ENCODE data around the gene ZNF165. TPM values are rescaled to one million over a fixed set of nuclear protein-coding genes. Genes with fewer than 3 reads are reported as not detected.

Gene ZNF165
- total and polyA plus RNA-seq, 2 of the 13 experiments (the other 11 are each of a cell fraction or from before 2014, with no cell fraction given) = 0.58 to 8.6 TPM

DNA sequence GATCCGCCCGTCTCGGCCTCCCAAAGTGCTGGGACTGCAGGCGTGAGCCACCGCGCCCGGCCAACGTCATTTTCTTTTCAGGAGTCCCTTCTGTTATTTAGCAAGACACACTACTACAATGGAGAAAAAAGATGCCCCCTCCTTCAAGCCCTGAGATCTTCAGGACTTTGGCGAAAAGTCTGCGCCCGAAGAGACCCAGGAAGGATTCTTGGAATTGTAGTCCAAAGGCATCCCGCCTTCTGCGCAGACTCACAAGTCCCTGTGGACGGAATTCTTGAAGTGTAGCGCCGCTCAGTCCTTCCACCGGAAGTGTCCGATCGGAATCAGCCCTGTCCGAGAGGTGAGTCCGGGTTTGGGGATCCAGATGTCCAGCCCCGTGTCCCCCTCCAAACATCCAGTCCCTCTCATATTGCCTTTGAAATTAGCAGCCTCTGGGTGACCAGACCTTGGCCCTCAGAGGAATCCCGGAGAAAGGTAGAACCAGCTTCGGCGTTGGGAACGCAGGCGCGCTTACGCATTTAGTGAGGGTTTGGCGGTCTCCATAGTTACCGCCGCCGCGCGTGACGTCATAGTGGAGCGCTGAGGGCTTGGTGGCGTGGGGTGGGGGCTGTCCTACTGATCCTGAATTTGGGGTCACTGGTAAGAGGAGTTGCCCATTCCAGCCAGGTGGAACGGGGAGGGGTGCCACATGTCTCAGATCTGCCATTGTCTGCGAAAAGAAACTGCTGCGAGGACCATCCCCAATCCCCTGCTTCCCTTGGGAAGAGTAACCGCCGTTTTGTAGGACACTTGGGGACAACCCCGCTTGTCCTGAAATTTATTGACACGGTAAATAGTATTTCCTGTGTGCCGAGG is 490 bp downstream of the ZNF165 start (continued):
- TF ChIP-seq, protein P1, sequence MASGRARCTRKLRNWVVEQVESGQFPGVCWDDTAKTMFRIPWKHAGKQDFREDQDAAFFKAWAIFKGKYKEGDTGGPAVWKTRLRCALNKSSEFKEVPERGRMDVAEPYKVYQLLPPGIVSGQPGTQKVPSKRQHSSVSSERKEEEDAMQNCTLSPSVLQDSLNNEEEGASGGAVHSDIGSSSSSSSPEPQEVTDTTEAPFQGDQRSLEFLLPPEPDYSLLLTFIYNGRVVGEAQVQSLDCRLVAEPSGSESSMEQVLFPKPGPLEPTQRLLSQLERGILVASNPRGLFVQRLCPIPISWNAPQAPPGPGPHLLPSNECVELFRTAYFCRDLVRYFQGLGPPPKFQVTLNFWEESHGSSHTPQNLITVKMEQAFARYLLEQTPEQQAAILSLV (CRISPR knock-in tag; IDR thresholded peaks at IDR 0.05; ENCODE audit: borderline replicate concordance) = peak; percentile 87; the same call in 1 of the 2 replicates
- TF ChIP-seq ZNF383 (CRISPR knock-in tag; IDR thresholded peaks at IDR 0.05; ENCODE audit: borderline replicate concordance) = no peak
- TF ChIP-seq MIXL1 (CRISPR knock-in tag; IDR thresholded peaks at IDR 0.05) = peak; percentile 94
- TF ChIP-seq ZNF17 (CRISPR knock-in tag; IDR thresholded peaks at IDR 0.05) = no peak
- no peak for TF ChIP-seq ZNF484 (CRISPR knock-in tag; IDR thresholded peaks at IDR 0.05; ENCODE audit: borderline replicate concordance, low read depth)
- TF ChIP-seq SKI (IDR thresholded peaks at IDR 0.05; ENCODE audit: partially characterized antibody) = peak; percentile 97
- no peak for TF ChIP-seq SP1 (IDR thresholded peaks at IDR 0.05)
- TF ChIP-seq SP1 (CRISPR knock-in tag; IDR thresholded peaks at IDR 0.05) = peak; percentile 90
- peak; percentile 99 for TF ChIP-seq YEATS4 (CRISPR knock-in tag; IDR thresholded peaks at IDR 0.05; ENCODE audit: borderline replicate concordance)
- TF ChIP-seq, protein P2, sequence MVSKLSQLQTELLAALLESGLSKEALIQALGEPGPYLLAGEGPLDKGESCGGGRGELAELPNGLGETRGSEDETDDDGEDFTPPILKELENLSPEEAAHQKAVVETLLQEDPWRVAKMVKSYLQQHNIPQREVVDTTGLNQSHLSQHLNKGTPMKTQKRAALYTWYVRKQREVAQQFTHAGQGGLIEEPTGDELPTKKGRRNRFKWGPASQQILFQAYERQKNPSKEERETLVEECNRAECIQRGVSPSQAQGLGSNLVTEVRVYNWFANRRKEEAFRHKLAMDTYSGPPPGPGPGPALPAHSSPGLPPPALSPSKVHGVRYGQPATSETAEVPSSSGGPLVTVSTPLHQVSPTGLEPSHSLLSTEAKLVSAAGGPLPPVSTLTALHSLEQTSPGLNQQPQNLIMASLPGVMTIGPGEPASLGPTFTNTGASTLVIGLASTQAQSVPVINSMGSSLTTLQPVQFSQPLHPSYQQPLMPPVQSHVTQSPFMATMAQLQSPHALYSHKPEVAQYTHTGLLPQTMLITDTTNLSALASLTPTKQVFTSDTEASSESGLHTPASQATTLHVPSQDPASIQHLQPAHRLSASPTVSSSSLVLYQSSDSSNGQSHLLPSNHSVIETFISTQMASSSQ (IDR thresholded peaks at IDR 0.05; ENCODE audit: low read depth) = no peak; the same call in 1 of the 2 replicates
- TF ChIP-seq, protein P2 (CRISPR knock-in tag; IDR thresholded peaks at IDR 0.05; ENCODE audit: borderline replicate concordance) = peak; percentile 63
- peak; percentile 97 for TF ChIP-seq FOXK1 (CRISPR knock-in tag; IDR thresholded peaks at IDR 0.05; ENCODE audit: borderline replicate concordance, low read depth)
- TF ChIP-seq SNAI1 (CRISPR knock-in tag; IDR thresholded peaks at IDR 0.05; ENCODE audit: borderline replicate concordance) = no peak
- TF ChIP-seq, protein P3, sequence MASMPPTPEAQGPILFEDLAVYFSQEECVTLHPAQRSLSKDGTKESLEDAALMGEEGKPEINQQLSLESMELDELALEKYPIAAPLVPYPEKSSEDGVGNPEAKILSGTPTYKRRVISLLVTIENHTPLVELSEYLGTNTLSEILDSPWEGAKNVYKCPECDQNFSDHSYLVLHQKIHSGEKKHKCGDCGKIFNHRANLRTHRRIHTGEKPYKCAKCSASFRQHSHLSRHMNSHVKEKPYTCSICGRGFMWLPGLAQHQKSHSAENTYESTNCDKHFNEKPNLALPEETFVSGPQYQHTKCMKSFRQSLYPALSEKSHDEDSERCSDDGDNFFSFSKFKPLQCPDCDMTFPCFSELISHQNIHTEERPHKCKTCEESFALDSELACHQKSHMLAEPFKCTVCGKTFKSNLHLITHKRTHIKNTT (CRISPR knock-in tag; IDR thresholded peaks at IDR 0.05) = no peak
- no peak; the same call in 1 of the 2 replicates for TF ChIP-seq CBX2 (IDR thresholded peaks at IDR 0.05; ENCODE audit: low read depth, low read length)
- no peak for TF ChIP-seq CBX2 (CRISPR knock-in tag; IDR thresholded peaks at IDR 0.05; ENCODE audit: low read depth)
- TF ChIP-seq, protein P4, sequence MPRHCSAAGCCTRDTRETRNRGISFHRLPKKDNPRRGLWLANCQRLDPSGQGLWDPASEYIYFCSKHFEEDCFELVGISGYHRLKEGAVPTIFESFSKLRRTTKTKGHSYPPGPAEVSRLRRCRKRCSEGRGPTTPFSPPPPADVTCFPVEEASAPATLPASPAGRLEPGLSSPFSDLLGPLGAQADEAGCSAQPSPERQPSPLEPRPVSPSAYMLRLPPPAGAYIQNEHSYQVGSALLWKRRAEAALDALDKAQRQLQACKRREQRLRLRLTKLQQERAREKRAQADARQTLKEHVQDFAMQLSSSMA (CRISPR knock-in tag; IDR thresholded peaks at IDR 0.05) = no peak
- TF ChIP-seq ZNF501 (CRISPR knock-in tag; IDR thresholded peaks at IDR 0.05) = peak; percentile 98
- TF ChIP-seq, protein P5, sequence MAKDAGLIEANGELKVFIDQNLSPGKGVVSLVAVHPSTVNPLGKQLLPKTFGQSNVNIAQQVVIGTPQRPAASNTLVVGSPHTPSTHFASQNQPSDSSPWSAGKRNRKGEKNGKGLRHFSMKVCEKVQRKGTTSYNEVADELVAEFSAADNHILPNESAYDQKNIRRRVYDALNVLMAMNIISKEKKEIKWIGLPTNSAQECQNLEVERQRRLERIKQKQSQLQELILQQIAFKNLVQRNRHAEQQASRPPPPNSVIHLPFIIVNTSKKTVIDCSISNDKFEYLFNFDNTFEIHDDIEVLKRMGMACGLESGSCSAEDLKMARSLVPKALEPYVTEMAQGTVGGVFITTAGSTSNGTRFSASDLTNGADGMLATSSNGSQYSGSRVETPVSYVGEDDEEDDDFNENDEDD (CRISPR knock-in tag; IDR thresholded peaks at IDR 0.05; ENCODE audit: borderline replicate concordance) = peak; percentile 80
- peak; percentile 40 for TF ChIP-seq ZNF709 (CRISPR knock-in tag; IDR thresholded peaks at IDR 0.05)
- TF ChIP-seq SNRNP70 (IDR thresholded peaks at IDR 0.05; ENCODE audit: low read depth, low read length) = no peak

Measured in HepG2 (cell line).